ENCODE data around the gene RABL6.
"Not testable (repeated sequence)": the region's sequence is repeated elsewhere in the genome, so short reads cannot be mapped to it uniquely, and the experiment has no call there.

Gene RABL6

DNA sequence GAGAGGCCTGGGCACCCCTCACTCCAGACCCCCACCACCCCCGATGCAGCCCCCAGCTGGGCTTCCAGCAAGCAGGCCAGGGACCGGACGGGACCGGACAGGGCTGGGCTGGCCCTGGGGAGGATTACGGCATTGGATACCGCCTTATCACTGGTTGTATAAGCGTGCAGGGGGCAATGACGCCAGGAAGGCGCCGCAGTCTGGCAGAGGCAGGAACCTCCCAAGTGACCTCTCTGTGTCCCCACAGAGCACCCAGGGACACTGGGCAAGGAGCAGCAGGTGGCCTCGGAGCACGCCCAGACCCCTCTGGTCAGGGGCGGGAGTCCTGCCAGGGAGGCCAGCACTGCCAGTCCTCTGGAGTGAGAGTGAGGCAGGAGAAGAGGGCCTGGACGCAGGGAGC, 42.7 kb upstream of the RABL6 start:
- peaks cover 3% of the 10 kb centered on the region for H3K4me1 ChIP-seq (ENCODE audit: control insufficient read depth, insufficient read depth, low read length)
- H3K27me3 ChIP-seq (ENCODE audit: control insufficient read depth, insufficient read depth, low read length): peaks cover 20% of the 10 kb centered on the region
- no peak overlapping the region for H3K4me3 ChIP-seq (ENCODE audit: low read length)
- no peak overlapping the region for H3K4me2 ChIP-seq (ENCODE audit: low read length)
- H3K36me3 ChIP-seq (ENCODE audit: insufficient read depth, low read length): no peaks in the 10 kb centered on the region
- no peaks in the 10 kb centered on the region for H3K9me3 ChIP-seq (replicated peaks; ENCODE audit: low read length)
- no peak overlapping the region for H3K9ac ChIP-seq (ENCODE audit: low read depth, low read length)

DNA sequence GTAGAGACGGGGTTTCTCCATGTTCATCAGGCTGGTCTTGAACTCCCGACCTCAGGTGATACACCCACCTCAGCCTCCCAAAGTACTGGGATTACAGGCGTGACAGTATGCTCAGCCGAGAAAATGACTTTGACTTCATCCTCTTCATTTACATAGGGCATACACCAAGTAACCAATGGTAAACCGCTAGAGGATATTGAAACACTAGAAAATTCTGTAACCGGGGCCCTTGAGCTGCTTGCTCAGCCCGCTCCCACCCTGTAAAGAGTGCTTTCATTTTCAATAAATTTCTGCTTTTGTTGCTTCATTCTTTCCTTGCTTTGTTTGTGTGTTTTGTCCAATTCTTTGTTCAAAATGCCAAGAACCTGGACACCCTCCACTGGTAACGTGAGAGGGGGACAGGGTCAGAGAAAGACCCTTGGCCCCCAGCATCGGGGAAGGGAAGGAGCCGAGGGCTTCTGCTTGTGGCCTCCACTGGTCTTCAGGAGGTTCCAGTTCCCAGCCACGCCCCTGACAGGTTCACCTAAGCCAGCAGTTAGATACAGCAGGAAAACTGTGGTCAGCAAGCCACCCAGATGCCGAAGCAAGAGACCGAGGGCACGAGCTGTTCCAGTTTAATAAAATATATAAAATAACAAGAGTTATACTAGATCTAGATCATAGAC, 41.9 kb upstream of the RABL6 start:
- H3K9ac ChIP-seq (ENCODE audit: low read depth, low read length); H3K36me3 ChIP-seq (ENCODE audit: insufficient read depth, low read length); H3K9me3 ChIP-seq (replicated peaks; ENCODE audit: low read length); H3K4me2 ChIP-seq (ENCODE audit: low read length); H3K4me3 ChIP-seq (ENCODE audit: low read length); H3K4me1 ChIP-seq (ENCODE audit: control insufficient read depth, insufficient read depth, low read length): not testable (repeated sequence)
- peaks cover 18% of the 10 kb centered on the region for H3K27me3 ChIP-seq (ENCODE audit: control insufficient read depth, insufficient read depth, low read length)

DNA sequence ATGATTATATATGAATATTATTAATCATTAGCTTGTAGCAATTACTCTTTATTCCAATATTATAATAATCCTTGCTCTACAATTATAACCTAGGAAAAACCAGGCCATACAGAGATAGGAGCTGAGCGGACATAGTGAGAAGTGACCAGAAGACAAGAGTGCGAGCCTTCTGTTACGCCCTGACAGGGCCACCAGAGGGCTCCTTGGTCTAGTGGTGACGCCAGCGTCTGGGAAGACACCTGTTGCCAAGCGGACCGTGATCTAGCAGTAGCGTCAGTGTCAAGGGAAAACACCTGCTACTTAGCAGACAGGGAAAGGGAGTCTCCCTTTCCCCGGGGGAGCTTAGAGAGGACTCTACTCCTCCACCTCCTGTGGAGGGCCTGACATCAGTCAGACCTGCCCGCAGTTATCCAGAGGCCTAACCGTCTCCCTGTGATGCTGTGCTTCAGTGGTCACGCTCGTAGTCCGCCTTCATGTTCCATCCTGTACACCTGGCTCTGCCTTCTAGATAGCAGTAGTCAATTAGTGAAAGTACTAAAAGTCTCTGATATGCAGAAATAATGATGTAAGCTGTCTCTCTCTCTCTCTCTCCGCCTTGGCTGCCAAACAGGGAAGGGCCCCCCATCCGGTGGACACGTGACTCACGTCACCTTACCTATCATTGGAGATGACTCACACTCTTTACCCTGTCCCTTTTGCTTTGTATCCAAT, 41.2 kb upstream of the RABL6 start:
- not testable (repeated sequence) for H3K4me3 ChIP-seq (ENCODE audit: low read length); H3K4me2 ChIP-seq (ENCODE audit: low read length); H3K4me1 ChIP-seq (ENCODE audit: control insufficient read depth, insufficient read depth, low read length); H3K36me3 ChIP-seq (ENCODE audit: insufficient read depth, low read length); H3K9ac ChIP-seq (ENCODE audit: low read depth, low read length); H3K9me3 ChIP-seq (replicated peaks; ENCODE audit: low read length)
- H3K27me3 ChIP-seq (ENCODE audit: control insufficient read depth, insufficient read depth, low read length): peaks cover 21% of the 10 kb centered on the region

- no peak overlapping the region for H3K9ac ChIP-seq (ENCODE audit: low read depth, low read length)
Observed at GRCh38 chr9:136769710-136770191, 38.0 kb upstream of the RABL6 start.

DNA sequence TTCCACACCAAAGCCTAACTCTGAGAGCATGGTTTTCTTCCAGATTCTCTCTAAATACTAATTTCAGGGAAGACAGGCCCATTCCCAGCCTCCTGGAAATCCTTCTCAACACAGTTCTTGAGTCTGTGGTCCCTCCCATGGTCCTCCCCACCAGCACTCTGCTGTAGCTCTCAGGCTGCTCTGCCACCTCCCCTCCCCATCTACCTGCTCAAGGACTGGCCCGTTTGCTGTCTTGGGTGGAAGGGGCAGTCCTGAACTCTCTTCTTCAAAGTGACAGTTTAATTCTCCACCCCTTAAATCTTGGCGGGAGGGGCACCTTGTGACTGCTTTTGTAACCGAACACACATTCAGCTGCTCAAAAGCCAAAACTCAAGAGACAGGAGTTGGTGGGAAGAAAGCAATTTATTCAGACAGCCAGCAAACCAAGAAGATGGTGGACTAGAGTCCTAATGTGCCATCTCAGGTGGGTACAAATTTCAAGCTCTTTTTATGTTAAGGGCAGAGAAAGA, 35.8 kb upstream of the RABL6 start:
- Histone ChIP-seq H3K9me3 (replicated peaks; ENCODE audit: low read length) (peaks cover 2% of the 10 kb centered on the region), H3K4me2 (ENCODE audit: low read length) (no peak overlapping the region), H3K4me3 (ENCODE audit: low read length) (no peak overlapping the region), H3K36me3 (ENCODE audit: insufficient read depth, low read length) (no peaks in the 10 kb centered on the region), H3K9ac (ENCODE audit: low read depth, low read length) (no peak overlapping the region), H3K27me3 (ENCODE audit: control insufficient read depth, insufficient read depth, low read length) (peaks cover 18% of the 10 kb centered on the region), H3K4me1 (ENCODE audit: control insufficient read depth, insufficient read depth, low read length) (no peaks in the 10 kb centered on the region)

More at GRCh38 chr9:136769710-136770191, 38.0 kb upstream of the RABL6 start:
- H3K4me3 ChIP-seq (ENCODE audit: low read length): no peak overlapping the region
- H3K36me3 ChIP-seq (ENCODE audit: insufficient read depth, low read length): no peaks in the 10 kb centered on the region
- H3K27me3 ChIP-seq (ENCODE audit: control insufficient read depth, insufficient read depth, low read length): peaks cover 15% of the 10 kb centered on the region
- peaks cover 2% of the 10 kb centered on the region for H3K9me3 ChIP-seq (replicated peaks; ENCODE audit: low read length)
- H3K4me1 ChIP-seq (ENCODE audit: control insufficient read depth, insufficient read depth, low read length): no peaks in the 10 kb centered on the region
- H3K4me2 ChIP-seq (ENCODE audit: low read length): no peak overlapping the region

DNA sequence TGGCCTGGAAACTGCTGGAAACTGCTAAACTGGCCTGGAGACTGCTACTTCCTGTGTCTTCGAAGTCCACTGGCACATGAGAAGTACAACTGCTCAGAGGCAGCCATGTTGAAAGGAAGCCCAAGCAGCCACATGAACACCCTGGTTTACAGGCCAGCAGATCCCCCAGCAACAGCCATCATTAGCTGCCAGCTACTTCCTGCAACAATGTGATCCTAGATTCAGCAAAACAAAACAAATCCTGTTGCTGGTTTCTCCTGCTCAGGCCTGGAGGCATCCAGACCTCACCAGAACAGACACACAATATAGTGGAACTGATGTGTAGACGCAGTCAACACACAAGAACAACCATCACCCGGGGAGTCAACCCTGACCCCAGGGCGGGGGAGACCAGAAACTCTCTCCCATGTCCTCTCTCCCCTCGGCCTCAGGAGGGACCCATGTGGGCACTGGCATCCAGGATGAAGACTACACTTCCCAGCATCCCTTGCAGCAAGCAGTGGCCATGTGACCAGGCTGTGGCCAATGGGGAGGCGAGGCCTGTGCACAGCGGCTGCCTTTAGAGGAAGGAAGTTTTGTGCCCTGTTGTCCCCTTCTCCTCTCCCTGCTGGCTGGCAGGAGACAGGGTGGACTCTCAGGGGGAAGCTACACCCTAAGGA, 34.2 kb upstream of the RABL6 start:
- Histone ChIP-seq H3K4me1 (ENCODE audit: control insufficient read depth, insufficient read depth, low read length) (no peaks in the 10 kb centered on the region), H3K27me3 (ENCODE audit: control insufficient read depth, insufficient read depth, low read length) (peaks cover 26% of the 10 kb centered on the region), H3K9ac (ENCODE audit: low read depth, low read length) (no peak overlapping the region), H3K9me3 (replicated peaks; ENCODE audit: low read length) (peaks cover 2% of the 10 kb centered on the region), H3K4me3 (ENCODE audit: low read length) (no peak overlapping the region), H3K36me3 (ENCODE audit: insufficient read depth, low read length) (no peaks in the 10 kb centered on the region), H3K4me2 (ENCODE audit: low read length) (no peak overlapping the region)

DNA sequence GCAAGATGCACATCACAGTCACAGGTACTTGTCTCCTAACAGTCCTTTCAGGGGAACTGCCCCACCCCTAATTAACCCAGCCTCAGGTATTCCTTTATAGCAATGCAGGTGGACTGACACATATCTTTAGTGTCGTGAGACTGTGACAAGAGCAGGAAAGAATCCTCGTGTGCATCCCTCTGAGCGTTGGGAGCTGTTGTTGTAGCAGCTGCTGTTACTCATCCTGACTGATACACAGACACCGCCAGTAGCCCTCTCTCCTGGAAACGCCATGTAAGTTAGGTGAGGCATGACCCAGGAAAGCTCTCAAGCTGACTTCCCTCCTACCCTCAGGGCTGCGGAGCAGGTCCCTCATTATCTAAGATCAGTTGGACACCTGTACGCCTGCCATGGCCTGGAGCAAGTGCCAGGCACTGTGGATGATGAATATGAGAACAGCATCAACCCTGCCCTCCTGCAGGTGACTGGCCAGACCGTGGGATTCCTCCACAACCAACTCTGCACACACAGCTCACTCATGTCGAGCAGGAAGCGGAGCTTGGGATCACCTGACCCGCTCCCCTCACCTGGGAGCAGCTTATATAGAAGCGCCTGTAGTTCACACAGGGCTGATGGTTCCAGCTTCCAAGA, 33.2 kb upstream of the RABL6 start:
- no peak overlapping the region for H3K4me3 ChIP-seq (ENCODE audit: low read length)
- no peaks in the 10 kb centered on the region for H3K4me1 ChIP-seq (ENCODE audit: control insufficient read depth, insufficient read depth, low read length)
- H3K27me3 ChIP-seq (ENCODE audit: control insufficient read depth, insufficient read depth, low read length): peaks cover 36% of the 10 kb centered on the region
- H3K4me2 ChIP-seq (ENCODE audit: low read length): no peak overlapping the region
- H3K36me3 ChIP-seq (ENCODE audit: insufficient read depth, low read length): no peaks in the 10 kb centered on the region
- no peak overlapping the region for H3K9ac ChIP-seq (ENCODE audit: low read depth, low read length)
- peaks cover 2% of the 10 kb centered on the region for H3K9me3 ChIP-seq (replicated peaks; ENCODE audit: low read length)

DNA sequence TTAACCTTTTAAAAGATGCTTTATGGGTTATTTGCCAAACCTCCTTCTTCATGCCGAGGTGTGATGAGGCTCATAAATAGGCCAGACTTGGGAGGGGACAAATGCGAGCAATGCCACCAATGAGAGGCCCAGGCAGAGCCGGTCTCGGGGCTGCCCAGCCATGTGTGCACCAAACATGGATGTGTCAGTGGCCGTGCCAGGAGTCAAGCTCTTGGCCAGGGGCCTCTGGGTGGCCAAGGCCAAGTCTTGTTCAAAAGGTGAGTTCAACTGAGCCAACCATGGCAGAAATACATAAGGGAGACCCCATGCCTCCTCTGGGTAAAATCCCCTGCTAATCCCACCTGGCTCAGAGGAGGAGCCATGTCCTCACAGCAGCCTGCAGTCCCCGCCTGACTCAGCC, 32.6 kb upstream of the RABL6 start:
- no peaks in the 10 kb centered on the region for H3K36me3 ChIP-seq (ENCODE audit: insufficient read depth, low read length)
- no peaks in the 10 kb centered on the region for H3K4me1 ChIP-seq (ENCODE audit: control insufficient read depth, insufficient read depth, low read length)
- peaks cover 43% of the 10 kb centered on the region for H3K27me3 ChIP-seq (ENCODE audit: control insufficient read depth, insufficient read depth, low read length)
- H3K4me3 ChIP-seq (ENCODE audit: low read length): no peak overlapping the region
- H3K9me3 ChIP-seq (replicated peaks; ENCODE audit: low read length): peaks cover 2% of the 10 kb centered on the region
- H3K9ac ChIP-seq (ENCODE audit: low read depth, low read length): no peak overlapping the region
- no peak overlapping the region for H3K4me2 ChIP-seq (ENCODE audit: low read length)

DNA sequence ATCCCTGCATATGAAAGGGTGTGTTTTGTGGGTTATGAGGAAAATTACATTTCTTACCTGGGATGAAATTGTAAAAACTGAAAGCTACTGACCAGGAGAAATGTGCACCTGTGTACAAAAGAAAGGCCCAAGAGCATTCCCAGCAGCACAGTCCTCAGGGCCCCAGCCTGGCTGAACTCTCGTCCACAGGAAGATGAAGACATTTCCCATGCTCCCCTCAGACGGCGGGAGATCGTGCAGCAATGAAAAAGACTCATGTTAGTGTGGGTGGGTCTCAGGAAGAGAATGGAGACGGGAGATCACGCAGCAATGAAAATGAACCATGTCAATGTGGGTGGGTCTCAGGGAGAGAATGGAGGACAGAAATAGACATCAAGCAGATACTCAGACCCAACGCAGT, 30.8 kb upstream of the RABL6 start:
- Histone ChIP-seq H3K4me3 (ENCODE audit: low read length) (no peak overlapping the region), H3K4me2 (ENCODE audit: low read length) (no peak overlapping the region), H3K4me1 (ENCODE audit: control insufficient read depth, insufficient read depth, low read length) (no peaks in the 10 kb centered on the region), H3K27me3 (ENCODE audit: control insufficient read depth, insufficient read depth, low read length) (peaks cover 46% of the 10 kb centered on the region), H3K36me3 (ENCODE audit: insufficient read depth, low read length) (no peaks in the 10 kb centered on the region), H3K9ac (ENCODE audit: low read depth, low read length) (no peak overlapping the region), H3K9me3 (replicated peaks; ENCODE audit: low read length) (peaks cover 2% of the 10 kb centered on the region)

DNA sequence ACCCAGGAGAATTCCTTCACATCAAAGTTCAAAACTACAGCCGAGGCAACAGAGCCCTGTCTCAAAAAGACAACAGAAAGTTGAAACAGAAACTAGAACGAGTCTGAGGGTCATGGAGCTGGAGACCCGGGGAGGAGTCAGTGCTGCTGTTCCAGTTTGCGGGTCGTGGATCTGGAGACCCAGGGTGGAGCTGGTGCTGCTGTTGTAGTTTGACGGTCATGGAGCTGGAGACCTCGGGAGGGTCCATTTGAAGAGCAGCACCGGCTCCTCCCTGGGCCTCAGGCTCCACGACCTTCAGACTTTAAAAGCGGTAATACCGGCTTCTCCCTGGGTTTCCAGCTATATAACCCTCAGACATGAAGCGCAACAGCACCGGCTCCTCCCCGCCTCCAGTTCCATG, 30.4 kb upstream of the RABL6 start:
- peaks cover 45% of the 10 kb centered on the region for H3K27me3 ChIP-seq (ENCODE audit: control insufficient read depth, insufficient read depth, low read length)
- no peak overlapping the region for H3K9ac ChIP-seq (ENCODE audit: low read depth, low read length)
- no peak overlapping the region for H3K4me2 ChIP-seq (ENCODE audit: low read length)
- H3K4me1 ChIP-seq (ENCODE audit: control insufficient read depth, insufficient read depth, low read length): no peaks in the 10 kb centered on the region
- no peaks in the 10 kb centered on the region for H3K36me3 ChIP-seq (ENCODE audit: insufficient read depth, low read length)
- H3K9me3 ChIP-seq (replicated peaks; ENCODE audit: low read length): peaks cover 2% of the 10 kb centered on the region
- H3K4me3 ChIP-seq (ENCODE audit: low read length): no peak overlapping the region

GRCh38 chr9:136779808-136780207, 27.9 kb upstream of the RABL6 start:
- Histone ChIP-seq H3K9me3 (replicated peaks; ENCODE audit: low read length) (no peaks in the 10 kb centered on the region), H3K4me3 (ENCODE audit: low read length) (no peak overlapping the region), H3K9ac (ENCODE audit: low read depth, low read length) (no peak overlapping the region), H3K36me3 (ENCODE audit: insufficient read depth, low read length) (no peaks in the 10 kb centered on the region), H3K27me3 (ENCODE audit: control insufficient read depth, insufficient read depth, low read length) (peaks cover 47% of the 10 kb centered on the region), H3K4me1 (ENCODE audit: control insufficient read depth, insufficient read depth, low read length) (no peaks in the 10 kb centered on the region), H3K4me2 (ENCODE audit: low read length) (no peak overlapping the region)
